HG03432 (cell line): ENCODE data around the gene IKZF3.
A peak's percentile ranks its signal among the peaks of the same experiment; 100 is the strongest.
"Not testable (repeated sequence)": the region's sequence is repeated elsewhere in the genome, so short reads cannot be mapped to it uniquely, and the experiment has no call there.

Experiments
- ATAC-seq: cut with Tn5 transposase; IDR thresholded peaks from one replicate; pipeline ENCODE4 v1.9.1; 2021; ENCODE audit warnings: mild to moderate bottlenecking, moderate library complexity; ENCODE audit not compliant: unreplicated experiment

Gene IKZF3

DNA sequence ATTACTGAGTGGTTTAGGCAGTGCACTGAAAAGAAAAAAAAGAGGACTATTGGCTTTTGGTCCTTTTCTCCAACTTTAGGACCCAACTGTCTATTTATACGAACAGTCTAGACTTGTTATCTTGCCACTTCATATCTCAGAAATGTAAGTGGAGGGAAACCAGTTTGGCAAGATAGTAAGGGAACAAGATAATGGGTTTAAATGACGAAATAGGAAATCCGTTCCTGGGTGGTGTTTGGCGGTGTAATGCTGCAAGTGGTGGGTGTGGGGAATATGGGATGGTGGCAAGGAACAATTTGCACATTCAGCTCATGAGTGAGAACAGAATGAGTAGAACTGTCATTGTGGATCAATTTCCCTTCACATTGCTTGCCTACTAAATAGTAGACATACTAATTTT lies 81.6 kb downstream of the IKZF3 start:
- no peak for ATAC-seq

DNA sequence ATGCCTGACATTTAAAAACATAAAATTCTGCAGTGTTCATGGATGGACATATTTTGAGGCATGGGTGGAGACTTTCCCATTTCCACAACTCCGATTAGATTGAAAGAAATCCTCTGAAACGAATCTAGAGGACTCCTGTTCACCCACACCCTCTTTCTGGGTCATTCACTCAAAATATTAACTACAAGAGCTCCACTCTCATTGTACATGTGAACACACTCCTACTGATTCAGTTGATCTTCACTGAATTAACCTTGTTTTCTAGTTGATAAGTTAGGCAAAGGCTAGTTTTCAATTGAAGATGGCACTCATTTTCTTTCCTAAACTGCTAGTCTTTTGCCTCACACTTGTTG lies 82.3 kb downstream of the IKZF3 start:
- no peak for ATAC-seq

DNA sequence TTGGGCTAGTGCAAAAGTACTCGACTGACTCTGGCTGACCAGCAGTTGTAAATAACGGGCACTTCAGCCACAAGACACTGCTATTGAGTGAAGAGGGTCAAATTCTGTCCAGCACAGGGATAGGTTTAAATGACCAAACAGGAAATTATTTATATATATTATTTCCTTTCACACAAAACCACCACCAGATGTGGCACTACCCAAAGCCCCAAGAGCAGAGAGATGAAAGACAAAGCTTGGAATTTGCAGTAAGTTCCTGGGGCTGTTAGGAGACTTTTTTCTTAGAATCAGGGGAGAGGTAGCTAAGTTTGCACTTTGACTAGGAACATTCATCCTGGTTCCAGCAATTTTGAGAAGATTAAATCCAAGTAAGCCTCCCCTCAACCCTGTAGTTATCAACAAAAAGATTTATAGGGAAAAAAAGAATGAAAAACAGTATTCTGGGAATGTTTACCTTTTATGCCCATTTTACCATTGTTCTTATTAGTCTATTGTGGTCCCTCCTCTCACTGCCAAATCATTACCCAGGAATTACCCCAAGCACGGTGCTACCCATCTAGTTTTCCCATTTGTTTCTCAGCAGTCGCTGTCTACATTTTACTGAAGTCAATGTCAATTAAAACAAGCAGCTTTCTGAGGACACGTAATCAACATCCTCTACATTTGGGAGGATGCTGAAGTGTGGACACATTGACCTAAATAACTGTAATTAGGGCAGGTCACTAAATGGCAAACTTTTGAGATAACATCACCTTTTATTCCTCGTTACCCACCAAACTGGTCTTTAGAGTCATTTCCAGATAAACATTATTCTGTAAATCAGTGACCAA lies 82.9 kb downstream of the IKZF3 start:
- ATAC-seq = no peak

- peak; percentile 56 for ATAC-seq
These were observed 86.4 kb downstream of the IKZF3 start for GRCh38 chr17:39777534-39778365.

GRCh38 chr17:39776252-39776651 lies 87.9 kb downstream of the IKZF3 start:
- ATAC-seq = no peak

- no peak for ATAC-seq
These were observed 89.1 kb downstream of the IKZF3 start for GRCh38 chr17:39775031-39775430.

DNA sequence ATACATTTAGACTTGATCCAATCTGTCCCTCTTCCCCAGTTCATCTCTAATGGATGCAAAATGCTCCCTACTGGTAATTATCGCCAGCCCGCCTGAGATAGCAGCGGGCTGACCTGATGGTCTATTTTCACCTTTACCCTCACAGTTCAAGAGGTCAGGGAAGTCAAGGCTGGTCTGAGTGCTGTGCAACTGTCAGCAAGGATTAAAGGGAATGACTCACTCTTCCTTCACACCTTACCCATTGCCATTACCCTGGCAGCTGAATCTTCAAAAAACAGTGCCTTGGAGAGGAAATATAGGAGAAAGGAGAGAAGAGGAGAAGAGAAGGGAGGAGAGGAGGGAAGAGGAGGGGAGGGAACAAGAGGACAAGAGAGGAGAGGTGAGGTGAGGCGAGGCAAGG lies 90.1 kb downstream of the IKZF3 start:
- ATAC-seq = no peak

DNA sequence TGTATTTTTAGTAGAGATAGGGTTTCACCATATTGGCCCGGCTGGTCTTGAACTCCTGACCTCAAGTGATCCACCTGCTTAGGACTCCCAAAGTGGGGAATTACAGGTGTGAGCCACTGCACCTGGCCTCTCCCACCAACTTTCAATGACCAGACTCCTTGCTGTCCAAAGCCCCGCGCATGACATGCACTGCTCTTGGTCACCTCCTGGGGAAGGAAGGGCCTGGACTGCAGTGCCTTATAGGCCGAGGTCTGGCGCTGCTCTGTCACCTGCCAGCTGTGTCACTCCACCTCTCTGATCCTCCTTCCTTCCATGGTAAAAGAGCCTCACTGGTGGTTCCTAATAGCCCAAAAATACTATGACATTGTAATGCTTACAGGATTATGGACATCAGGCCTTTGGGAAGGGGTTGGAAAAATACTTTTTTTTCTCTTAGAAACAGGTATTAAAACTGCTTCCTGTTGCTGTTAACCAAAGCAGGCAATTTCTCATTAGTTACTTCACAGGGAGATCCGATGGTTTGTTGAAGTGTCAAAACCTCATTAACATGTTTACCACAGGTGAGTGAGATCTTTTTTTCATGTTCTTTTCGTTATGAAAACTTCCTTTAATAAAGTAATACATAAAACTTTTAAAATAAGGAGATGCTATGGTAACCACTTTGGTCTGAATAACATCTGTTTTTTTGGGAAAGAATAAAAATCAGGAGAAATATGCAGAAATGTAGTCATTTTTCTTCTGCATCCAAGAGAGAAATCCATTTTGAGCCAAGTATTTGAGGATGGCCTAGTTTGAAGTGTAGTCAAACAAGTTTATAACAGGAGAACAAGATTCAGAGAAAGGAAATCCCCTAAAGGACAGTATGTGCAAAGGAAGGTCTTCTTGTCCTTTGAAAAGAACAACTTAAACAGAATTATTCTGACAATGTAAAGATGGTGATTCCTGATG lies 90.9 kb downstream of the IKZF3 start:
- no peak for ATAC-seq

GRCh38 chr17:39772415-39772814 lies 91.7 kb downstream of the IKZF3 start:
- no peak for ATAC-seq

DNA sequence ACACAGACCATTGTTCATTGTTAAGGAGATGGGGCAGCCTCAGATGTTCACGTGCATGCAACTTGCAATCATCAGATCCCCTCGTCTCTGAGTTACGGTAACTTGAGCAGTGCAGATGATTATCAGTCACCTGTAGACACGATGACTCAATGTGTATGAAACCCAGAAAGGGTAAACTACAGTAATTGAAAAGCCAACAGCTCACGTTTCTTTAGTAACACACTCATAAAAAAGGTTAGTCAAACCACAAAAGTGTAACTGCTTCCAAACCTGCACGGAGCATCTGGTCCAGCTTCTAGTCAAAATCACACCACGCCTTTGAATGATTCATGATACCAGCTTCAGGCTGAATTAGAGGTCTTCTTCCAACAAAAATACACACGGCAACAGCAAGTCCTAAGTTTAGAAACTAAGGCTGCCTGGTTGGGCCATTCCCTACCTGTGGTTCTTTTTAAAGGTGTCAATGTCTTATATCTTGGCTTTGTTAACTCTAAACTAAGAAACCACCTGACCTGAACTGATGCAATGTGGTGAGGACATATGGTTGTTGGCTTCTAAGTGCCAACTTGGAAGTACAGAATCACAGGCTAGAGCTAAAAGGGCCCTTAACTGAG lies 94.0 kb downstream of the IKZF3 start:
- peak; percentile 65 for ATAC-seq

- ATAC-seq = no peak
These were observed 97.0 kb downstream of the IKZF3 start for GRCh38 chr17:39767147-39767546.

- no peak for ATAC-seq
These were observed 98.3 kb downstream of the IKZF3 start for GRCh38 chr17:39765766-39766165.

GRCh38 chr17:39765175-39765574 lies 98.9 kb downstream of the IKZF3 start:
- ATAC-seq = no peak

GRCh38 chr17:39764171-39764570 lies 99.9 kb downstream of the IKZF3 start:
- not testable (repeated sequence) for ATAC-seq

DNA sequence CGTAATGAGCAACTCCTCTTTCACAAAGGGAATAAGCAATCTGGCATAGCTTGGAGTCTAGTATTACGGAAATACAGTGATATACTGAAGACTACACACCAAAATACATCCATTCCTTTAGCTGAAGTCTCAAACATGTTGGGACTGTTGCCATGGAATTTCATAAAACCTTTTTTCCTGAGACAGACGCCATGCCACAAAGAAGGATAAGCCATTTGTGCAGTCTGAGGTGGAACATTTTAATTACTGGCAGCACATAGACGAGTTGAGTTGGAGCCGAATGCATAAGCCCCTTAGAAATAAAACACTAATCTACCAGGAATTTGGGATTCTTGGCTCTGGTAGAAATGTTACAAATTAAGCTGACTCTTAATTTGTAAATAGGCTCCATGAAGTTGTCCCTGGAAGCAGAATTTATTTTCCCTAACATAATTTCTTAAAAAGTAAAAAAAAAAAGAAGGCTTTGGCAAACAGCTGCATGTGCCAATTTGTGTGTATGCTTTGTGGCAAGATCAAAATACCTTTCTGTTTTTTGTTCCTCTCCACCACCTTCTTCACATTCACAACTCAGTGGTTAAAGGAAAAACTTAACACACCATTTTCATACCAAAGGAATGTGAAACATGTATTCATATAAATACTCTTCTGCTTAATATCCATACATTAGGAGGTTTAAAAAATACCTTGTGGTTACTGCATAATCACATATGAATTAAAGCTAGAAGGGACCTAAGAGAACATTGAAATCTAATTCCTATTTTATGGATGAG lies 100.9 kb downstream of the IKZF3 start:
- no peak for ATAC-seq

DNA sequence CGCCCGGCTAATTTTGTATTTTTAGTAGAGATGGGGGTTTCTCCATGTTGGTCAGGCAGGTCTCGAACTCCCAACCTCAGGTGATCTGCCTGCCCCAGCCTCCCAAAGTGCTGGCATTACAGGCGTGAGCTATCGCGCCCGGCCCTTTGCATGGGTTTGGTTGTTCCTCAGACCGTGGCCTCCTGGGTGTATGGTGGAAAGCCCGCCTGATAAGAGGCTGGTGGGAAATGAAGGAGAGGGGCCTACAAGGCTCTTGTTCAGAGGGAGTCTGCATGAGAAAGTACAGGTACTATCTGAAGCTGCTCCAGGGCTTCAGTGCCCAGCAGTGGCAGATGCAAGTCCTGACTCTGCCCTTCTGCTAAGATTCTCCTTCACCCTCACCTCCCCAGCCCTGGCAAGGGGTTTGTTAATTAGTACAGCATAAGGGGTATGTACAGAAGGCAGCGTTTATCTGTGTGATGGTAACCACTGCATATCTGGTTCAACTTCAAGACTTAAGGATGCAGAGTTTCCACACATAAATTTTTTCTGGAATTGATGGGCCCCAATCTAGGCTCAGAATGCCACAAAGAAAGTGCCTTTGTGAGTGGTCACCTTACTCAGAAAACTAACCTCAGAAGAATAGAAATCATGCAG lies 102.1 kb downstream of the IKZF3 start:
- no peak for ATAC-seq

GRCh38 chr17:39759204-39759603 lies 104.9 kb downstream of the IKZF3 start:
- ATAC-seq = no peak

DNA sequence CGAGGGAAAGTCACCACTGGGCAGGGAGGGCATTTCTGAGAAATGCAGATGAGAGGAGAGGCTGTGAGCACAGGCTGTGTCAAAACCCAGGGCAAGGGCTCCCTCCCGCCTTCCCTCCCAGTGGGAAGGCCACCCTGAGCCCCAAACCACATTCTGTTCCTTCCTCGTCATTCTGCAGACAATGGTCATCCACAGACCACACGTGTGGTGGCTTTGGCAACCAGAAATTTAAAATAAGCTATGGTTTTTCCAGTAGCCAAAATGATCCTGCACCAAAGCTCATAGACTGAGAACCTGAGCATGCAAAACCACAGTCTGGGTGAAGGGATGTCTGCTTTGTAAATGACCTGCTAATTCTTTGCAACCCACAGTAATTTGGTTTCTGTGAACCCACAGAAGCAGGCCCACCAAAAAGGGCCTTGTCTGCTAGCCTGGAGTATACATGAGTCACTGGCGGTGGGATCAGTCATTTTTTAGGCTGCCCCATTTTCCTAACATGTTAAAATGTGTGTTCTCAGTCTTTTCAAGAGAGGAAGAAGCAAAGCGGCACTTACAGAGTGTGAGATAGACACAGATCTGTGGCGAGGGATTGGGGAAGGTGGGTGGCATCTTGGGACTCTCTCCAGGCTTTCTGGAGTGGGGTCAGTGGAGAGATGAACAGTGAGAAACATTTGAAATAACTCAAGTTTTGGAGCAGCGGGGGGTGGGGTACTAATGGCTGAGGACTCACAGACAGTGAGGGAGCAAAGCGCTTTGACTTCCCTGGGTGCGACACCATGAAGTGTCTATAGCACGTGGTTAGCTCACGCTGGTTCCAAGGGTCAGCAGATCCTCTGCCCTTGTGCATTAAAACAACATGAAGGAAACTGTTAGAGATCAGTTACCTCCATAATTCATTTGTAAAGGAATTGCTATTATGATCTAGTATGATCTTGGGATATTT lies 105.9 kb downstream of the IKZF3 start:
- ATAC-seq = no peak
